COLO668 (cell line): ENCODE measurements around the gene FTSJ1.
"Not testable (repeated sequence)": the region's sequence is repeated elsewhere in the genome, so short reads cannot be mapped to it uniquely, and the experiment has no call there.

ENCODE experiments used
- DNase-seq: peaks from one replicate; lab custom pipeline; 2025; ENCODE audit not compliant: unreplicated experiment; lab: John Stamatoyannopoulos, UW

FTSJ1 gene

GRCh38 chrX:48475774-48476577 is at the start of gene FTSJ1:
FTSJ1 (plus strand) TSS chrX:48476199; CDS start chrX:48478048, 1,849 bp downstream.
- DNase-seq, result peak; percentile 87

GRCh38 chrX:48427027-48427716 is 48.8 kb upstream of the FTSJ1 start:
- not testable (repeated sequence) for DNase-seq

- DNase-seq, result not testable (repeated sequence)
Observed at GRCh38 chrX:48429606-48430005, 46.4 kb upstream of the FTSJ1 start.

GRCh38 chrX:48430166-48430565 is 45.8 kb upstream of the FTSJ1 start:
- DNase-seq, result not testable (repeated sequence)

GRCh38 chrX:48433713-48434112 is 42.3 kb upstream of the FTSJ1 start:
- not testable (repeated sequence) for DNase-seq

GRCh38 chrX:48447201-48447600 is 28.8 kb upstream of the FTSJ1 start:
- not testable (repeated sequence) for DNase-seq

- no peak for DNase-seq
Observed at GRCh38 chrX:48450076-48450475, 25.9 kb upstream of the FTSJ1 start.

GRCh38 chrX:48451708-48452107 is 24.3 kb upstream of the FTSJ1 start:
- DNase-seq, result no peak

GRCh38 chrX:48456628-48457331 is 19.2 kb upstream of the FTSJ1 start:
- DNase-seq, result no peak

GRCh38 chrX:48458711-48459110 is 17.3 kb upstream of the FTSJ1 start:
- no peak for DNase-seq

GRCh38 chrX:48459483-48459882 is 16.5 kb upstream of the FTSJ1 start:
- DNase-seq, result no peak

- DNase-seq, result no peak
Observed at GRCh38 chrX:48460031-48460430, 16.0 kb upstream of the FTSJ1 start.

GRCh38 chrX:48460606-48461005 is 15.4 kb upstream of the FTSJ1 start:
- DNase-seq, result no peak

GRCh38 chrX:48461830-48462229 is 14.2 kb upstream of the FTSJ1 start:
- DNase-seq, result no peak

GRCh38 chrX:48465336-48465933 is 10.6 kb upstream of the FTSJ1 start:
- DNase-seq, result no peak

GRCh38 chrX:48466696-48467095 is 9.3 kb upstream of the FTSJ1 start:
- DNase-seq, result peak; percentile 1

- DNase-seq, result no peak
Observed at GRCh38 chrX:48467281-48467761, 8.7 kb upstream of the FTSJ1 start.

GRCh38 chrX:48468247-48468671 is 7.7 kb upstream of the FTSJ1 start:
- DNase-seq, result no peak

- DNase-seq, result no peak
Observed at GRCh38 chrX:48468693-48469691, 7.0 kb upstream of the FTSJ1 start.
